Hepatocyte (in vitro differentiated cells): ENCODE results near the gene ZMPSTE24.

Source experiments
- CTCF ChIP-seq: fragments of 200-600 bp; sonication (generic); IDR thresholded peaks from 2 replicates; pipeline ENCODE4 v1.5.1; 2016; ENCODE audit warnings: antibody characterized with exemption, mild to moderate bottlenecking; ENCODE audit not compliant: poor library complexity
- EZH2 ChIP-seq: fragments of 200-600 bp; sonication (generic); IDR thresholded peaks from 2 replicates; pipeline ENCODE4 v1.6.1; 2016; ENCODE audit warnings: antibody characterized with exemption, mild to moderate bottlenecking, borderline replicate concordance

DNA sequence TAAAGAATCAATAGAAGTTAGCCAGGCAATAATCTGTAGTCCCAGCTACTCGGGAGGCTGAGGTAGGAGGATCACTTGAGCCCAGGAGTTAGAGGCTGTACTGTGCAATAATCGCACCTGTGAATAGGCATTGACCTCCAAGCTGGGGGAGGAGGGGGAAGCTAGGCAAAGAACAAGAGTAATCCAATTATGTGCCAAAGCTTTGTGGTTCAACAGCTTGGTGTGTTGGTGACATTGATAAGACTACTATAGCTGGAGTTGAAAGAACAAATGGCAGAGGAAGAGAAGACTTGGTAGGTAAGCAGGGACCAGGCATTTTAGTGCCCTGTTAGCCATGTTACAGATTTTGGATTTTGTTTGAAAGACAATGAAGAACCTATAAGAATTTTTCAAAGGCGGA lies 12.3 kb upstream of the ZMPSTE24 start:
- TF ChIP-seq CTCF (no peak), EZH2 (no peak)
